PFSK-1 (cell line): ENCODE results near the gene RNF17.

Experiments
- FOXP2 ChIP-seq: optimal IDR thresholded peaks from 2 replicates; pipeline ENCODE3; 2011; ENCODE audit warnings: borderline replicate concordance, control low read depth, inconsistent platforms; ENCODE audit not compliant: insufficient read depth; ENCODE audit errors: extremely low read length, extremely low read depth
- POLR2AphosphoS5 ChIP-seq: IDR thresholded peaks from 2 replicates; pipeline ENCODE4 v1.6.1; 2012; ENCODE audit warnings: low read depth, mild to moderate bottlenecking, control low read depth, low read length, moderate library complexity
- SIN3A ChIP-seq: IDR thresholded peaks from 2 replicates; pipeline ENCODE4 v1.6.1; 2012; ENCODE audit warnings: mild to moderate bottlenecking, low read length, moderate library complexity, borderline replicate concordance; ENCODE audit not compliant: insufficient read depth
- TAF1 ChIP-seq: IDR thresholded peaks from 2 replicates; pipeline ENCODE4 v1.6.1; 2012; ENCODE audit warnings: low read length, control low read depth, borderline replicate concordance; ENCODE audit not compliant: insufficient read depth
- TF ChIP-seq, protein P1 (sequence below), 2 experiments: IDR thresholded peaks; 2 replicates each; pipeline versions ENCODE4 v1.6.1 to v1.8.0; 2011 to 2012; ENCODE audit warnings: low read depth in 2 of 2, low read length in 2 of 2, control low read depth in 1 of 2, inconsistent platforms in 1 of 2, mild to moderate bottlenecking in 1 of 2, moderate library complexity in 1 of 2; ENCODE audit not compliant: insufficient read depth in 1 of 2

RNF17 gene

GRCh38 chr13:24718192-24718965 lies 45.6 kb upstream of the RNF17 start:
- TF ChIP-seq SIN3A, result no peak
- TF ChIP-seq POLR2AphosphoS5, result no peak
- no peak for TF ChIP-seq FOXP2

GRCh38 chr13:24719139-24719538 lies 44.8 kb upstream of the RNF17 start:
- TF ChIP-seq, protein P1, sequence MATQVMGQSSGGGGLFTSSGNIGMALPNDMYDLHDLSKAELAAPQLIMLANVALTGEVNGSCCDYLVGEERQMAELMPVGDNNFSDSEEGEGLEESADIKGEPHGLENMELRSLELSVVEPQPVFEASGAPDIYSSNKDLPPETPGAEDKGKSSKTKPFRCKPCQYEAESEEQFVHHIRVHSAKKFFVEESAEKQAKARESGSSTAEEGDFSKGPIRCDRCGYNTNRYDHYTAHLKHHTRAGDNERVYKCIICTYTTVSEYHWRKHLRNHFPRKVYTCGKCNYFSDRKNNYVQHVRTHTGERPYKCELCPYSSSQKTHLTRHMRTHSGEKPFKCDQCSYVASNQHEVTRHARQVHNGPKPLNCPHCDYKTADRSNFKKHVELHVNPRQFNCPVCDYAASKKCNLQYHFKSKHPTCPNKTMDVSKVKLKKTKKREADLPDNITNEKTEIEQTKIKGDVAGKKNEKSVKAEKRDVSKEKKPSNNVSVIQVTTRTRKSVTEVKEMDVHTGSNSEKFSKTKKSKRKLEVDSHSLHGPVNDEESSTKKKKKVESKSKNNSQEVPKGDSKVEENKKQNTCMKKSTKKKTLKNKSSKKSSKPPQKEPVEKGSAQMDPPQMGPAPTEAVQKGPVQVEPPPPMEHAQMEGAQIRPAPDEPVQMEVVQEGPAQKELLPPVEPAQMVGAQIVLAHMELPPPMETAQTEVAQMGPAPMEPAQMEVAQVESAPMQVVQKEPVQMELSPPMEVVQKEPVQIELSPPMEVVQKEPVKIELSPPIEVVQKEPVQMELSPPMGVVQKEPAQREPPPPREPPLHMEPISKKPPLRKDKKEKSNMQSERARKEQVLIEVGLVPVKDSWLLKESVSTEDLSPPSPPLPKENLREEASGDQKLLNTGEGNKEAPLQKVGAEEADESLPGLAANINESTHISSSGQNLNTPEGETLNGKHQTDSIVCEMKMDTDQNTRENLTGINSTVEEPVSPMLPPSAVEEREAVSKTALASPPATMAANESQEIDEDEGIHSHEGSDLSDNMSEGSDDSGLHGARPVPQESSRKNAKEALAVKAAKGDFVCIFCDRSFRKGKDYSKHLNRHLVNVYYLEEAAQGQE (IDR thresholded peaks at IDR 0.05; ENCODE audit: insufficient read depth in 1 of 2, low read depth in 2 of 2, low read length in 2 of 2), result no peak
- no peak for TF ChIP-seq TAF1
- TF ChIP-seq POLR2AphosphoS5, result no peak
- TF ChIP-seq SIN3A, result no peak
- no peak for TF ChIP-seq FOXP2

- TF ChIP-seq FOXP2 (no peak), TAF1 (no peak), POLR2AphosphoS5 (no peak), SIN3A (no peak)
- TF ChIP-seq, protein P1 (IDR thresholded peaks at IDR 0.05; ENCODE audit: insufficient read depth in 1 of 2, low read depth in 2 of 2, low read length in 2 of 2), result no peak
These were observed 40.8 kb upstream of the RNF17 start for GRCh38 chr13:24723206-24723605.

- TF ChIP-seq FOXP2 (no peak), TAF1 (no peak), SIN3A (no peak), POLR2AphosphoS5 (no peak)
- TF ChIP-seq, protein P1 (IDR thresholded peaks at IDR 0.05; ENCODE audit: insufficient read depth in 1 of 2, low read depth in 2 of 2, low read length in 2 of 2), result no peak
These were observed 39.3 kb upstream of the RNF17 start for GRCh38 chr13:24724714-24725113.

- TF ChIP-seq TAF1 (no peak), SIN3A (no peak), POLR2AphosphoS5 (no peak), FOXP2 (no peak)
- TF ChIP-seq, protein P1 (IDR thresholded peaks at IDR 0.05; ENCODE audit: insufficient read depth in 1 of 2, low read depth in 2 of 2, low read length in 2 of 2), result no peak
These were observed 38.6 kb upstream of the RNF17 start for GRCh38 chr13:24725379-24725778.
